ENCODE measurements around the gene GNPNAT1. TPM values are rescaled to one million over a fixed set of nuclear protein-coding genes. Genes with fewer than 3 reads are reported as not detected.

The GNPNAT1 gene
- total and polyA plus RNA-seq, 2 donors (not counting 3 experiments of a cell fraction or from before 2014, with no cell fraction given), result 18.7 to 38.9 TPM

GRCh38 chr14:52793061-52793460 lies 1.7 kb upstream of the GNPNAT1 start:
- FAIRE-seq, result no peak
- Histone ChIP-seq H3K27ac (ENCODE audit: insufficient read depth, low read depth, low read length) (no peak overlapping the region), H3K36me3 (ENCODE audit: control insufficient read depth in 2 of 2, extremely low read depth in 1 of 2, insufficient read depth in 2 of 2, low read length in 2 of 2) (no peaks in the 10 kb centered on the region), H3K4me1 (ENCODE audit: control insufficient read depth, extremely low read depth, insufficient read depth, low read length) (peaks cover 25% of the 10 kb centered on the region), H3K4me2 (ENCODE audit: insufficient read depth, low read length) (no peak overlapping the region), H3K4me3 (replicated peaks in 1 of 3; ENCODE audit: insufficient read depth in 1 of 3, low read depth in 1 of 3, low read length in 3 of 3) (no peak overlapping the region), H4K20me1 (replicated peaks; ENCODE audit: control insufficient read depth, extremely low read depth, insufficient read depth, low read length) (no peaks in the 10 kb centered on the region), H3K9ac (replicated peaks; ENCODE audit: extremely low read depth, insufficient read depth, low read length) (no peak overlapping the region), H2AFZ (ENCODE audit: low read depth, low read length) (no peak overlapping the region), H3K9me1 (replicated peaks; ENCODE audit: control insufficient read depth, extremely low read depth, insufficient read depth, low read length) (no peaks in the 10 kb centered on the region), H3K9me3 (replicated peaks; ENCODE audit: control insufficient read depth, insufficient read depth, low read length) (no peaks in the 10 kb centered on the region), H3K27me3 (ENCODE audit: control insufficient read depth in 2 of 2, insufficient read depth in 2 of 2, low read length in 2 of 2) (no peaks in the 10 kb centered on the region), H3K79me2 (ENCODE audit: control insufficient read depth, insufficient read depth, low read length) (peaks cover 31% of the 10 kb centered on the region)
- intact Hi-C loops (cut with micrococcal nuclease) (loop anchor here (2.0 to 5.0 kb wide), 2 partner anchors 30 to 124 kb away; no protein-coding TSS in a partner anchor), dilution Hi-C loops (cut with MboI; ENCODE audit: extremely low pct_ligation_motif_present, low sequenced_read_pairs) (no loop called here)
- ChIA-PET POLR2A (no interaction called here), CTCF (no interaction called here)
- no TSS peak for BruUV-seq (replicated peaks)
- TF ChIP-seq GATA2 (IDR thresholded peaks at IDR 0.05; ENCODE audit: insufficient read depth, insufficient read length, low read depth, low read length) (no peak), MYC (IDR thresholded peaks at IDR 0.05; ENCODE audit: low read depth, low read length) (no peak), CTCF (IDR thresholded peaks at IDR 0.05; ENCODE audit: extremely low read depth in 1 of 2, insufficient read depth in 1 of 2, low read depth in 1 of 2, low read length in 2 of 2) (no peak), MAX (IDR thresholded peaks at IDR 0.05; ENCODE audit: insufficient read depth, insufficient read length) (no peak), POLR2AphosphoS5 (IDR thresholded peaks at IDR 0.05; ENCODE audit: insufficient read depth, low read depth, low read length) (no peak), POLR2A (IDR thresholded peaks at IDR 0.05; ENCODE audit: low read depth, low read length) (no peak), JUN (IDR thresholded peaks at IDR 0.05; ENCODE audit: borderline replicate concordance, insufficient read depth, insufficient read length, low read depth) (no peak), EZH2 (IDR thresholded peaks at IDR 0.05; ENCODE audit: borderline replicate concordance, low read depth, low read length, severe bottlenecking) (no peak), FOS (IDR thresholded peaks at IDR 0.05; ENCODE audit: borderline replicate concordance, insufficient read depth, low read length) (no peak)
- no peak for DNase-seq (ENCODE audit: low read depth, low spot score)
